ENCODE measurements around the gene MCMBP.
A peak's percentile ranks its signal among the peaks of the same experiment; 100 is the strongest.
"Not testable (repeated sequence)": the region's sequence is repeated elsewhere in the genome, so short reads cannot be mapped to it uniquely, and the experiment has no call there.

Gene MCMBP, protein sequence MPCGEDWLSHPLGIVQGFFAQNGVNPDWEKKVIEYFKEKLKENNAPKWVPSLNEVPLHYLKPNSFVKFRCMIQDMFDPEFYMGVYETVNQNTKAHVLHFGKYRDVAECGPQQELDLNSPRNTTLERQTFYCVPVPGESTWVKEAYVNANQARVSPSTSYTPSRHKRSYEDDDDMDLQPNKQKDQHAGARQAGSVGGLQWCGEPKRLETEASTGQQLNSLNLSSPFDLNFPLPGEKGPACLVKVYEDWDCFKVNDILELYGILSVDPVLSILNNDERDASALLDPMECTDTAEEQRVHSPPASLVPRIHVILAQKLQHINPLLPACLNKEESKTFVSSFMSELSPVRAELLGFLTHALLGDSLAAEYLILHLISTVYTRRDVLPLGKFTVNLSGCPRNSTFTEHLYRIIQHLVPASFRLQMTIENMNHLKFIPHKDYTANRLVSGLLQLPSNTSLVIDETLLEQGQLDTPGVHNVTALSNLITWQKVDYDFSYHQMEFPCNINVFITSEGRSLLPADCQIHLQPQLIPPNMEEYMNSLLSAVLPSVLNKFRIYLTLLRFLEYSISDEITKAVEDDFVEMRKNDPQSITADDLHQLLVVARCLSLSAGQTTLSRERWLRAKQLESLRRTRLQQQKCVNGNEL

DNA sequence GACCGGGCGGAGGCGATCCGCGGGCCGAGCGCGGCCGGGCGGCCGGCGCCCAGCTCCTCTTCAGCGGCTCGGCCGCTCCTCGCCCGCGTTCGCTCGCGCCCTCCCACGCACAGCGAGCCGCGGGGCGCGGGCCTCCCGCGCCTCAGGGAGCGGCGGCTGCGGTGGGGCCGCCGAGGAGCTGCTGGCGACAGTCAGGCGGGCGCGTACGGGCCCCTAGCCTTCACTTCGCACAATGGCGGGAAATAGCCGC is at the start of gene MCMBP:
TSS of gene MCMBP (minus strand) at position 234 of the 250 bp plus-strand sequence. CDS start 259 bp downstream, outside the sequence.
- DNase-seq (ENCODE audit: low spot score): peak; percentile 26

DNA sequence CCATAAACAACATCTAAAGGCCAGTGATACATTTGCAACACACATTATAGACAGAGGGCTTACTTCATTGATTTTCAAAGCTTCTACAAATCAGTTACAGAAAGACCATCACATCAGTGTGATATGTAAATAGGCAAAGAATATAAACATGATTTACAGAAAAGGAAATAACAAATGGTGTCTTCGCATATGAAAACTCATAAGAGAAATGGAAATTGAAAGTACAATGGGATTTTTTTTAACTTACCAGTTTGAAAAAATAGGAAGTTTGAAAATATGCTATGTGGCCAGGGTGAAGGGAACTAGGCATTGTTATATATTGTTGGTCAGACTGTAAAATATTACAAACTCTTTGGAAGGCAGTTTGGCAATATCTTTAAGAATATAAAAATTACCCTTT is 47.2 kb upstream of the MCMBP start:
- DNase-seq (ENCODE audit: low spot score): no peak

DNA sequence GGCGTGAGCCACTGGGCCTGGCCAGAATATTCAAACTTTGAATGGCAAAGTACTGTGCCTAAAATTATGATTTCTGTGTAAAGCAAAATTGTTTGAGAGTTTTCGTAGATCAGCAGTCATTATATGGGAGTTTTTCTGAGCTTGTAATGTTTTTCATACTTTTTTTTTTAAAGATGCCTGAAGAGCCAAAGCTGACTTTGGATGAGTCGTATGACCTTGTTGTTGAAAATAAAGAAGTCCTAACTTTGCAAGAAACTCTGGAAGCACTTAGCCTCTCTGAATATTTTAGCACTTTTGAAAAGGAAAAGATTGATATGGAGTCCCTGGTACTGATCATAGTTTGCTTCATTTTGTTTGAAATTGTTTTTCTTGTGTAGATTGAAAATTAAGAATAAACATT is 46.6 kb upstream of the MCMBP start:
- no peak for DNase-seq (ENCODE audit: low spot score)

DNA sequence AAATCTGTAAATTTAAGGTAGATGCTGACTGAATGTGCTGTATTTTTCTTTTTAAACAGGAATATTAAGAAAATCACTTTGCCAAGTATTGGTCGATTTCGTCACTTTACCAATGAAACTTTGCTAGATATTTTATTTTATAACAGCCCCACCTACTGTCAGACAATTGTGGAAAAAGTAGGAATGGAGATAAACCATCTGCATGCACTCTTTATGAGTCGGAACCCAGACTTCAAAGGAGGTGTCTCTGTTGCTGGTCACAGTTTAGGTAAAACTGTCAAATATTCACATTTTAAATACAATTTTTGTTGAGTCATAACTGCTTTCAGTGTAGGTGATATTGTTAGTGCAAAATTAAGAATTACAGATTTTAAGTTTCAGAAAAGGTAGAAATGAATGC is 45.1 kb upstream of the MCMBP start:
- DNase-seq (ENCODE audit: low spot score): no peak

DNA sequence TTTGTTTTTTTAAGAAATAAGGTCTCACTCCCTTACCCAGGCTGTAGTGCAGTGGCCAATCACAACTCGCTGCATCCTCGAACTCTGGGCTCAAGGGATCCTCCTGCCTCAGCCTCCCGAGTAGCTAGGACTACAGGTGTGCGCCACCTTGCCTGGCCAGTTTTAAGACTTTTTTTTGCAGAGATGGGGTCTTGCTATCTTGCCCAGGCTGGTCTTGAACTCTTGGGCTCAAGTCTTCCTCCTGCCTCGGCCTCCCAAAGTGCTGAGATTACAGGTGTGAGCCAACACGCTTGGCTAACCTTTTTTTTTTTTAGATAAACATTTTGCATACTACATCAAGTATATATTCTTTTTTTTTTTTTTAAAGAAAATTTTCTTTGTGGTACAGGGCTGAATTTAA is 38.0 kb upstream of the MCMBP start:
- no peak for DNase-seq (ENCODE audit: low spot score)

DNA sequence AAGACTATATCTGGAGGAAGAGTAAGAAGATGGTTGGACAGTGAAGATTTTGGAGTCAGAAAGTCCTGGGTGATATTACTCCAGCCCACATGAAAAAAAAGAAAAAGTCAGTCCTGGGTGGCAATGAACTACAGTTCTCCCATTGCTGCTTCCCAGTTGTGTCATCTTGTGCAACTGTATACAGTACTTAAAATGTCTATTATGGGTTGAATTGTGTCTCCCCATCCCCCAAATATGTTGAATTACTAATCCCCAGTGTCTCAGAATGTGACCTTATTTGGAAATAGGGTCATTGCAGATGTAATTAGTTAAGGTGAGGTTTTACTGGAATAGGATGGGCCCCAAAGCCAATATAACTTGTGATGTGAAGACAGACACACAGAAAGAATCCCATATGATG is 35.5 kb upstream of the MCMBP start:
- no peak for DNase-seq (ENCODE audit: low spot score)

DNA sequence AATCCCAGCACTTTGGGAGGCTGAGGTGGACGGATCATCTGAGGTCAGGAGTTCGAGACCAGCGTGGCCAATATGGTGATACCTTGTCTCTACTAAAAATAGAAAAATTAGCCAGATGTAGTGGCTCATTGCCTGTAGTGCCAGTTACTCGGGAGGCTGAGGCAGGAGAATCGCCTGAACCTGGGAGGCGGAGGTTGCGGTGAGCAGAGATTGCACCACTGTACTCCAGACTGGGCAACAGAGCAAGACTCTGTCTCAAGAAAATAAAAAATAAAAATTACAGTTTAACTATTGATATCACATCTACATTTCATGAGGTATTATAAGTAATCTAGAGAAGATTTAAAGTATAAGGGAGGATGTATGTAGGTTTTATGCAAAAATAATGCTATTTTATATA is 35.1 kb upstream of the MCMBP start:
- DNase-seq (ENCODE audit: low spot score): not testable (repeated sequence)

DNA sequence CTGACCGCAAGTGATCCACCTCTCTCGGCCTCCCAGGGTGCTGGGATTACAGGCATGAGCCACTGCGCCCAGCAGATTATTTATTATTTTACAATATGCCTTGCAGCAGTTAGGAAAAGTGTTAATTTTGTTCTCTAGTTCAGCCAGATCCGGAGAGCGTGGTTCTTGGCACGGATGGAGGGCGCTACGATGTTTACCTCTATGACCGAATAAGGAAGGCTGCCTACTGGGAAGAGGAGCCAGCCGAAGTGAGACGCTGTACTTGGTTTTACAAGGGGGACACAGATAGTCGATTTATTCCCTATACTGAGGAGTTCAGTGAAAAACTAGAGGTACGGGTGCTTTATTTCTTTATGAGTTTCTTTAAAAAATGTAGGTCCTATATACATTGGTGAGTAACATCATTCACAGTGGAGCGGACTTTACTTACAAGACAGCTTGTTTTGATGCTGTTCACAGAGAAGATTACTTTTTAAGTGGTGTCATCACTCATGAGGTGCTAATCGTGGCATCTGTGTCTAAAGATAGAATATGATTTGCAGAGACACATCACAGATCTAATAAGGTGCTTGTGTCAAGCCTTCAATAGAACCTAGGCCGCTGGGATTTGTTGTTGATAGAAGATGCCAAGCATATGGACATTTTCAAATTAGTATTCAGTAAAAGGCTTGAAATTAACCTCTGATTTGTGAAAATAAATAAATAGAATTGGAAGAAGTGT is 31.5 kb upstream of the MCMBP start:
- no peak for DNase-seq (ENCODE audit: low spot score)

DNA sequence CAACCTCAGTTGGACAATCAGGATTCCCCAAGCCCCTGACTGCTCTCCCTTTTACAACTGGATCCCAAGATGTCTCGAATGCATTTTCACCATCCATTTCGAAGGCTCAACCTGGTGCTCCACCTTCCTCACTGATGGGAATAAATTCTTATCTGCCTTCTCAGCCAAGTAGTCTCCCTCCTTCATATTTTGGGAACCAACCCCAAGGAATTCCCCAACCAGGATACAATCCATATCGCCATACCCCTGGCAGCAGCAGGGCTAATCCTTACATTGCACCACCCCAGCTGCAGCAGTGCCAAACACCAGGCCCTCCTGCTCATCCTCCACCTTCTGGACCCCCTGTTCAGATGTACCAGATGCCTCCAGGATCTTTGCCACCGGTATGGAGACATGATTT is 25.9 kb upstream of the MCMBP start:
- no peak for DNase-seq (ENCODE audit: low spot score)

DNA sequence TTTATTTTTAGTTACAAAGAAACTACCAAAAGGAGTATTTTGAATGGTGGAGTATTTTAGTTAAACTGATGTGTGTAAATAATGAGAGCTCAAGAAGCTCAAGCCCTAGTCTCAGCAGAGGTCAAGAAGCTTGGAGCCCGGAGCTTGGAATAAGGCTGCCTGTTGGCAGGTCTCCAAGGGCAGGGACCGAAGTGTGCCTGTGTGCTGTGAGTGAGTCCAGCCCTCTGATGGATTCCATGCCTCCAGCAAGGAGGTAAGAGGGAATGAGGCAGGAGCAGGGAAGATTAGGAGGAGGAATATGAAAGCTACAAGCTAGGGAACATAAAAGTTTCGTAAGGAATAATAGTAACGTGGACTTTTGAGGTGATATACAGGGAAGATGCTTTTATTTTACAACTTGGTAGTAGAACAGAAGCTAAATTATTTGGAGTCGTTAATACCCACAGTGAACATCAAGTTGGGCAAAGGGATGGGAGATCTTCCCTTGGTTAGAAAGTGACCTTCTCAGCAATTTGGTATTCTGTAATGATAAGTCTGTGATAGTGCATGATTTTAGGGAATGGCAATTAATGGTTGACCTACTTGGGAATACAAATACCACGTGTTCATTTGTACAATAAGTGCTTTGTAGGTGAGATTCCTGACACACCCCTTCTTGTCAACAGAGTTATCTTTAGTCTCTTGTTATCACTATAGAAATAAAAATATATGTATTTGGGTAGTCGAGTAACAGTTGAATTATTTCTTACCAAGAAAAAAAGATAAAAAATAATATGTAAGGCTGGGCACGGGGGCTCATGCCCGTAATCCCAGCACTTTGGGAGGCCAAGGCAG is 24.5 kb upstream of the MCMBP start:
- peak; percentile 20 for DNase-seq (ENCODE audit: low spot score)

DNA sequence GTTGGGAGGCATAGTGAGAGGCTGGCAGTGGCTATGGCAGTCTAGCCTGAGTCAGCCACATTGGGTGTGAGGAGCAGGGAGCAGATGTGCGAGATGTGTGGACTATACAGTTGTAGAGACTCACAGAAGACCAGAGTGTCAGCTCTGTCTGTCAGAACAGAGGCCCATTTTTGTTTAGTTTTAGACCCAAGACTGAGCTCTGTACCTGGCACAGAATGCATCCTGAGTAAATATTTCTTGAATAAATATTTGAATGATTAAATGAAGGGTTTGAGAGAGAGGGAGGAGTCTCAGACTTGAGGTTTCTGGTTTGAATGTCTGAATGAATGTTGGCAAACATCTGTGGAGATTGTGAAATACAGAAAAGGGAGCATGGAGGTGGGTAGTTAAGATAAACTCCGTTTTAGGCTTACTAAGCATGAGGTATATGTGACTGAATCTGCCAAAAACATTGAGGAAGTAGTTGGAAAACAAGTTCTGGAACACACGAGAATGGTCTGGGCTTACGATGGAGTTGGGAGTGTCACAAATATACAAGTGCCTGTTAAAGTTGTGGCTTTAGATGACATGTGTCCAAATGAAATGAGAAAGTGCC is 23.5 kb upstream of the MCMBP start:
- DNase-seq (ENCODE audit: low spot score): no peak

DNA sequence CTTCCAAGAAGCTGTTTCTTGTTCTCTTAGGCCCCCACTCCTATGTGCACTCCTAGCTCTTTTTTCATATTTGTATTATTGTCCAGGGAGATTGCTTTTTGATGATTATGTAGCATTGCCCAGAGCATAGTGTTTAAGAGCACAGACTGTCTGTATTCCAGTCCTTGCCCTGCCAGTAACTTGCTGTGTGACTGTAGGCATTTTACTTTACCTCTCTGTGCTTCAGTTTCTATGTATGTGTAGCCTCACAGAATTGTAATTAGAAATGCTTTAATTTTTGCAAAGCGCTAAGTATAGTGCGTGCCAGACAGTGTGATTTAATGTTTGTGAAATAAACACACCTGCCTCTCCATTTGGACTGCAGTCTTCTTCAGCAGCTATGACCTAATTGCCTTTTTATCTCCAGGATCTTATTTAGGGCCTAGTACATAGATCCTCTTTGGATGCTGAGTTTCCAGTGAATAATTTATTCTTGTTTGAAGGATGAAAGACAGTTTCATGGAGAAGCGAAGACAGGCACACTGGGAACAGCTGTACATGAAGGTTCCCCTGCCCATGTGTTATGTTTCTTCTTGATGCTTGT is 21.3 kb upstream of the MCMBP start:
- no peak for DNase-seq (ENCODE audit: low spot score)

DNA sequence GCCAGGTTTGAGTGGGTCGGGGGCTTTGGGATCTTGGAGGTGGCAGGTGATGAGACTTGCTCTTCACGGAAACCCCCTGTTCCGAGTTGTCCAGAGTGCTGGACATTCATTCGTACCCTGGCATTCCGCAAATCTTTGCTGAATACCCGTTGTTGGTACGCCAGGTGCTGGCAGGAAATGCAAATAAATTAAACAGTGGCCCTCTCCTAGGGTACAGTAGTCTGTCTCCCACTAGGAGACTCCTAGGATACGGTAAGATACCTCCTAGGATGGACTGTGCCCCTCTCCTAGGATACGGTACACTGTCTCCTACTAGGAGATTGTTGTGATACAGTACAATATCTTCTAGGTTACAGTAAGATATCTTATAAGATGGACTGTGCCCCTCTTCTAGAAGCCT is 20.4 kb upstream of the MCMBP start:
- no peak for DNase-seq (ENCODE audit: low spot score)

DNA sequence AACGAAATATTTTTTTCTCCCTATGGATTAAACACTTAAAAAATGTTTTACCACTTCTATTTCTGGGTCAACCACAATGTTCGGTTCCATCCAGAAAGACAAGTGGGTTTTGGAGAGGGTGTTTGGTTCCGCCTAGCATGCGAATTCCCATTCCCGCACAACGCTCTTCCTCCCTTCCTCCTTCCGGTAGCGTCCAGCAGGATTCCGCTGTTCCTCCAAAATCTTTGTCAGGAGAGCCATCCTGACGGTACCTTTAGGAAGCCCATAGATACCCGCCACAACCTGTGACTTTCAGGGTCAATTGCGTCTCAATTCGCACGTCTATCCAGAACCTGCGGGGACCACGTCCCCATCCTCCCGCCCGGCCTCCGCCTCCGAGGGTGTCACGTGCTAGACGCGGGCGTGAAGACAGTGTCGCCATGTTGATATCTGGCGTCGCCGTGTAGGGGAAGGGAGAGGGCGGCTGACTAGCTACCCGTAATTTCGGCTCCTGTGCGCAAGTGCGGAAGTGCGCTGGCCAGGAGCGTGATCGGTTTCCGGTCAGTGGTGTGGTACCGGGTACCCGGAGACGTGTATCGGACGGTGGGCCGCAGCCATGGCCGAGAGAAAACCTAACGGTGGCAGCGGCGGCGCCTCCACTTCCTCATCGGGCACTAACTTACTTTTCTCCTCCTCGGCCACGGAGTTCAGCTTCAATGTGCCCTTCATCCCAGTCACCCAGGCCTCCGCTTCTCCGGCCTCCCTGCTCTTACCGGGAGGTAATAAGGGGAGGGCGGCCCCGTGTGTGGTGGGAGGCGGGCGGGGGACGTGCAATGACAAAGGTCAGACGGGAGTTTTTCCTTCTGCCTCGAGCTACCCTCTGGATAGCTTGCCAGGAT is 19.8 kb upstream of the MCMBP start, which contains the start of gene SEC23IP:
TSS of gene SEC23IP (plus strand) at position 543 of the 878 bp plus-strand sequence. CDS start at position 596, 53 bp downstream.
- DNase-seq (ENCODE audit: low spot score): peak; percentile 97

DNA sequence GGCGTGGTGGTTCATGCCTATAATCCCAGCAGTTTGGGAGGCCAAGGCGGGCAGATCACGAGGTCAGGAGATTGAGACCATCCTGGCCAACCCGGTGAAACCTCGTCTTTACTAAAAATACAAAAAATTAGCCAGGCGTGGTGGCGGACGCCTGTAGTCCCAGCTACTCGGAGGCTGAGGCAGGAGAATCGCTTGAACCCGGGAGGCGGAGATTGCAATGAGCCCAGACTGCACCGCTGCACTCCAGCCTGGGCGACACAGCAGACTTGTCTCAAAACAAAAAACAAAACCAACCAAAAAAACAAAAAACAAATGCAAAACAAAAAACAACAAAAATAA is 19.2 kb upstream of the MCMBP start:
- not testable (repeated sequence) for DNase-seq (ENCODE audit: low spot score)

DNA sequence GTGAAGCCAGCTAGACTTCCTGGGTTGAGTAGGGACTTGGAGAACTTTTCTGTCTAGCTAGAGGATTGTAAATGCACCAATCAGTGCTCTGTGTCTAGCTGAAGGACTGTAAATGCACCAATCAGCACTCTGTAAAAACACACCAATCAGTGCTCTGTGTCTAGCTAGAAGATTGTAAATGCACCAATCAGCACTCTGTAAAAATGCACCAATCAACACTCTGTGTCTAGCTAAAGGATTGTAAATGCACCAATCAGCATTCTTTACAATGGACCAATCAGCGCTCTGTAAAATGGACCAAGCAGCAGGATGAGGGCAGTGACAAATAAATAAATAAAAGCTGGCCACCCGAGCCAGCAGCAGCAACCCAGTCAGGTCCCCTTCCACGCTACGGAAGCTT is 17.7 kb upstream of the MCMBP start:
- not testable (repeated sequence) for DNase-seq (ENCODE audit: low spot score)

DNA sequence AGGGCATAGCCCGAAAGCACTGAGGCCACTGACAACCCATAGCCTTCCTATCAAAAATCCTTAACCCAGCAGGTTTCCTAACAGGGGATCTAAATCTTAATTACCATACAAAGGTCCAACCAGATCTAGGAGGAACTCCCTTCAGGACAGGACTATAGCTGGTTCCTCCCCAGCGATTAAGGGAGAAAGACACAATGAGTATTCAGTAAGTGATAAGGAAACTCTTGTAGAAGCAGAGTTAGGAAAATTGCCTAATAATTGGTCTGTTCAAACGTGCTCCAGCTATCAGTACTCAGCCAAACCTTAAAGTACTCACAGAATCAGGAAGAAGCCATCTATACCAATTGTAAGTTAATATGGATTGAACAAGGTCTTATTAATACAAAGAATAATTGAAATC is 16.6 kb upstream of the MCMBP start:
- DNase-seq (ENCODE audit: low spot score): not testable (repeated sequence)

DNA sequence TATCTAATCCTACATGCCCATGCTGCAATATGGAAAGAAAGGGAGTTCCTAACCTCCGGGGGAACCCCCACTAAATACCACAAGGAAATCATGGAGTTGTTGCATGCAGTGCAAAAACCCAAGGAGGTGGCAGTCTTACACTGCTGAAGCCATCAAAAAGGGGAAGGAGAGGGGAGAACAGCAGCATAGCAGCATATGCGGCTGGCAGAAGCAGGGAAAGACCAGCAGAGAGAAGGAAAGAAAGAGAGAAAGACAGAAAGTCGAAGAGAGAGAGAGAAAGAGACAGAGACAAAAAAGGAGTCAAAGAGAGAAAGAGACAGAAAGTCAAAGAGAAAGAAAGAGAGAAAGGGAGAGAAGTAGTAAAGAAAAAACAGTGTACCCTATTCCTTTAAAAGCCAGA is 16.1 kb upstream of the MCMBP start:
- not testable (repeated sequence) for DNase-seq (ENCODE audit: low spot score)

DNA sequence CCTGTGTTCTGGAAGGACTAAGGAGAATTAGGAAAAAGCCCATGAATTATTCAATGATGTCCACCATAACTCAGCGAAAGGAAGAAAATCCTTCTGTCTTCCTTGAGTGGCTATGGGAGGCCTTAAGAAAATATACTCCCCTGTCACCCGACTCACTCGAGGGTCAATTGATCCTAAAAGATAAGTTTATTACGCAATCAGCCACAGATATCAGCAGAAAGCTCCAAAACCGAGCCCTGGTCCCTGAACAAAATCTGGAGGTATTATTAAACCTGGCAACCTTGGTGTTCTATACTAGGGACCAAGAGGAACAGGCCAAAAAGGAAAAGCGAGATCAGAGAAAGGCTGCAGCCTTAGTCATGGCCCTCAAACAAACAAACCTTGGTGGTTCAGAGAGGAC is 13.4 kb upstream of the MCMBP start:
- DNase-seq (ENCODE audit: low spot score): not testable (repeated sequence)

DNA sequence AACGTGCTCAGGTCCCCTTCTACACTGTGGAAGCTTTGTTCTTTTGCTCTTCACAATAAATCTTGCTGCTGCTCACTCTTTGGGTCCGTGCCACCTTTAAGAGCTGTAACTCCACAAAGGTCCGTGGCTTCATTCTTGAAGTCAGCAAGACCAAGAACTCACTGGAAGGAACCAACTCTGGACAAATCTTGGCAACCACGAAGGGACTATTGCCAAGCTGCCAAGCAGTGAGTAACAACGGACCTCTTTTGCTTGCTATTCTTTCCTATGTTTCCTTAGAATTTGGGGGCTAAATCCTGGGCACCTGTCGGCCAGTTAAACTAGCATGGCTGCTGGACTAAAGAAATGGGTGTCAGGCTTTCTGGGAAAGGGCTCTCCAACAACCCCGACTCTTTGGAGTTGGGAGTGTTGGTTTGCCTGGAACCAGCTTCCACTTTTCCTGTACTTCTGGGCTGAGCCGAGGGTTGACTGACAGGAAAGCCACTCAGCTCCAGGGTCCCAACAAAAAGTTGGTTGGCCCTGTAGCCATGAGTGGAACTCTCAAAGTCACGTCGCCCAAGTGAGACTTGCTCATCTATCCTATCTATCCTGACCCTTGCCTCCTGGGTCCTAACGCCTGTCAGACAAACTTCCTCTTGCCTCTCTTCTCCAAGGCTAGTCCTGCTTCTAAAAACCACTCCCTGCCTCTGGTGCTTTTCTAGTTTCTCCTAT is 11.4 kb upstream of the MCMBP start:
- DNase-seq (ENCODE audit: low spot score): not testable (repeated sequence)

Data from globus pallidus (tissue), 1 donor.